Activated CD8-positive, alpha-beta T cell treated with anti-CD3 and anti-CD28 coated beads for 36 hours (primary cell): ENCODE data around the gene COPZ1. TPM values are rescaled to one million over a fixed set of nuclear protein-coding genes. Genes with fewer than 3 reads are reported as not detected.

Experiments
- ATAC-seq: fragments of 200-7000 bp; cut with Tn5 transposase; one replicate; pipeline ENCODE4 v1.10.0; 2021; ENCODE audit warnings: mild to moderate bottlenecking, moderate library complexity
- CTCF ChIA-PET: fragments of 350-600 bp; sonication (Branson Sonifier 250); formaldehyde crosslinking; loops from one replicate; lab custom pipeline; 2021; ENCODE audit warnings: antibody characterized with exemption; lab: Charles Lee
- POLR2A ChIA-PET: fragments of 350-600 bp; sonication (Branson Sonifier 250); formaldehyde crosslinking; loops from one replicate; lab custom pipeline; 2021; ENCODE audit warnings: antibody characterized with exemption; lab: Charles Lee
- DNase-seq: peaks from one replicate; pipeline ENCODE4 v3.0.0-alpha.2; 2020
- H3K27ac Mint-ChIP-seq: one replicate; pipeline ENCODE4 v1.8.0; 2021; ENCODE audit warnings: mild to moderate bottlenecking, mixed read lengths
- H3K27me3 Mint-ChIP-seq: one replicate; pipeline ENCODE4 v1.8.0; 2021; ENCODE audit warnings: mixed read lengths
- H3K36me3 Mint-ChIP-seq: one replicate; pipeline ENCODE4 v1.8.0; 2021; ENCODE audit warnings: low read depth, mixed read lengths
- H3K4me1 Mint-ChIP-seq: one replicate; pipeline ENCODE4 v1.8.0; 2021; ENCODE audit warnings: low read depth, mixed read lengths
- H3K4me3 Mint-ChIP-seq: one replicate; pipeline ENCODE4 v1.8.0; 2021; ENCODE audit warnings: mild to moderate bottlenecking, moderate library complexity, mixed read lengths
- H3K9me3 Mint-ChIP-seq: one replicate; pipeline ENCODE4 v1.8.0; 2021; ENCODE audit warnings: mixed read lengths
- CTCF ChIP-seq: fragments of 200-600 bp; IDR thresholded peaks from one replicate; pipeline ENCODE4 v1.8.0; 2022; ENCODE audit warnings: antibody characterized with exemption, mild to moderate bottlenecking
- intact Hi-C: fragments of 100-400 bp; cut with micrococcal nuclease; formaldehyde crosslinking; loops from one replicate; pipeline ENCODE4 v1.10.0; 2022
- total RNA-seq, 2 experiments: library from RNA; stranded (reverse); gene quantifications; one replicate each; pipeline ENCODE4 v1.2.3, GENCODE V29; 2021

COPZ1 gene
- total RNA-seq, 2 experiments from 2014 or later: 75.8 to 78.4 TPM

- Mint-ChIP-seq H3K27ac (peak overlapping the region; percentile 18), H3K9me3 (no peaks in the 10 kb centered on the region), H3K4me1 (peaks cover 38% of the 10 kb centered on the region), H3K36me3 (no peaks in the 10 kb centered on the region), H3K4me3 (no peak overlapping the region), H3K27me3 (peaks cover 3% of the 10 kb centered on the region)
- DNase-seq (no peak), ATAC-seq (no peak)
- CTCF ChIA-PET: interaction anchor here (0.6 to 3.2 kb wide), 15 partner anchors 8 to 156 kb away, joined by 3 to 40 read pairs (median 4); no protein-coding TSS in a partner anchor
- no peak for TF ChIP-seq CTCF
- intact Hi-C loops: no loop called here
- POLR2A ChIA-PET: interaction anchor here (1.2 kb wide), 1 partner anchor 90 kb away, joined by 4 read pairs; no protein-coding TSS in a partner anchor
Observed at GRCh38 chr12:54371328-54372112, 46.6 kb downstream of the COPZ1 start.

DNA sequence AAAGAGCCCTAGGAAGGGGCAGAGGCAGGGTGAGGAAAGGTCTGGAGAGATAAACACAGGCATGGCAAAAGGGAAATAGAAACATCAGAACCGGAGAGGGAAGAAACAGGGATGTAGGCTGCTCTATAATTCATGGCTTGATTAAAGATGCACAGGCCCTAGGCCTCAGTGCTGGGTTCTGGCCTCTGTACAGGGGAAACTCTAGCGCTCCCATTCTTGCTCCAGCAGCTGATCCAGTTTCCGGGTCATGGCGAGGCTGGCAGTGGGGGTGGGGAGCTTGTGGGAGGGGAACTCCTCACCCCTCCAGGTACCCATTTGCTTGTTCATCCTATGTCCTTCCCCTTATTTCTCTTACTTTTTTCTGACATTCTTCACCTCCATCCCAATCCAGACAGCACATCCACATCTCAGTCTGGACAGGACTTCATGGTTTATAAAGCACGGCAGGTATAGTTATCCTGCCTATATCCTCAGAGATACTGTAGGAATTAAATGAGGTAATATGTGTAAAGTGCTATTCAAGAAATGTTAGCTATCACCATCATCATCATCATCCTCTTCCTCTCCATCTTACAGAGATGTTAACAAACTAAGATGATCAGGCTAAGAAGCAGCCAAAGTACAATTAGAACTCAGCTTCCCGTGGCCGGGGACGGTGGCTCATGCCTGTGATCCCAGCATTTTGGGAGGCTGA is 47.3 kb downstream of the COPZ1 start:
- no peaks in the 10 kb centered on the region for H3K36me3 Mint-ChIP-seq
- no peaks in the 10 kb centered on the region for H3K9me3 Mint-ChIP-seq
- intact Hi-C loops: no loop called here
- H3K27ac Mint-ChIP-seq: peak overlapping the region; percentile 18
- H3K27me3 Mint-ChIP-seq: peaks cover 3% of the 10 kb centered on the region
- DNase-seq: no peak
- no peak for TF ChIP-seq CTCF
- ChIA-PET CTCF (interaction anchor here (0.6 to 3.2 kb wide), 10 partner anchors 8 to 157 kb away, joined by 3 to 40 read pairs (median 6); no protein-coding TSS in a partner anchor), POLR2A (no interaction called here)
- H3K4me3 Mint-ChIP-seq: no peak overlapping the region
- ATAC-seq: no peak
- H3K4me1 Mint-ChIP-seq: peaks cover 38% of the 10 kb centered on the region

- peaks cover 28% of the 10 kb centered on the region for H3K4me1 Mint-ChIP-seq
- TF ChIP-seq CTCF: no peak
- POLR2A ChIA-PET: interaction anchor here (1.0 to 2.2 kb wide), 2 partner anchors 75 to 87 kb away, joined by 3 to 8 read pairs; no protein-coding TSS in a partner anchor
- H3K36me3 Mint-ChIP-seq: no peaks in the 10 kb centered on the region
- H3K4me3 Mint-ChIP-seq: no peak overlapping the region
- intact Hi-C loops: no loop called here
- DNase-seq (peak; percentile 58), ATAC-seq (peak; percentile 72)
- H3K27ac Mint-ChIP-seq: no peak overlapping the region
- H3K9me3 Mint-ChIP-seq: no peaks in the 10 kb centered on the region
- CTCF ChIA-PET: interaction anchor here (0.8 to 2.5 kb wide), 7 partner anchors 13 to 159 kb away, joined by 3 to 12 read pairs (median 4); partner anchors contain the start of gene COPZ1
- H3K27me3 Mint-ChIP-seq: no peaks in the 10 kb centered on the region
Observed at GRCh38 chr12:54373649-54374561, 49.0 kb downstream of the COPZ1 start.

DNA sequence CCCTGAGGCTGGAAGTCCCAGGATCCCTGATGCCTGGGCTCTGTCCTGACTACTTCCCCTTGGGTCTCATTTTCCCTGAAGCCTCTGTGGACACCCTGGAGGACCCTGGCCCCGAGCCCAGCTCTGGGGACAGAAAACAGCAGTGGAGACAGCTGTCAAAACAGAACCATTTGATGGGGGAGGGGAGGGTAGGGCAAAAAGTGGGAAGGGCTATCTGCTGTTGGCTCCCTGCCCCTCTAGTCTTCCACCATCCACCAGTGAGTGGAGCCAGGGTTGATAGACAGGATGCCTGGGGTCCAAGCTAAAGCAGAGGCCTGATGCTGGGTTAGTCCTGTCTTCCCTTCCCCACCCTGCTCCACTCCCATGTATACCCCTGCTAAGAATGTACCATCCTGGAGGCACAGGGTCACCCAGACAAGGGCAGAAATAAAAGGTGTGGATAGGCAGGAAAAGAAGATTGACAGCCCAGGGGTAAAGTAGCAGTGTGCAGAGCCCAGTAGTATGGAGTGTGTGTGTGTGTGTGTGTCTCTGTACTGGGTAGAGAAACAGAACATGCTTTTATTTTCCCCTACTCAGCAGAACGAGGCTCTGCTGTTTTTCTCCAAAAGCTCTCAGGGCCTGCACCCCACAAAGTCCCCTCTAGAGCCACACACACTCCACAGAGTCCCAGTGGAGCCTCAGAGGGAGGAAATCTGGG is 49.8 kb downstream of the COPZ1 start:
- Mint-ChIP-seq H3K36me3 (no peaks in the 10 kb centered on the region), H3K4me1 (peaks cover 28% of the 10 kb centered on the region), H3K9me3 (no peaks in the 10 kb centered on the region), H3K27me3 (no peaks in the 10 kb centered on the region), H3K27ac (no peak overlapping the region), H3K4me3 (no peak overlapping the region)
- DNase-seq (no peak), ATAC-seq (no peak)
- TF ChIP-seq CTCF: no peak
- ChIA-PET CTCF (interaction anchor here (0.8 to 2.6 kb wide), 6 partner anchors 18 to 65 kb away, joined by 3 to 6 read pairs (median 5); partner anchors contain the start of gene COPZ1), POLR2A (interaction anchor here (1.0 to 2.2 kb wide), 3 partner anchors 15 to 88 kb away, joined by 3 to 8 read pairs (median 4); no protein-coding TSS in a partner anchor)
- intact Hi-C loops: no loop called here
